Gastroesophageal sphincter (tissue), 3 donors: Measurements from ENCODE around the gene RXFP1.

Source experiments
- CTCF ChIP-seq, 4 experiments: fragments of 200-600 bp in 2 of 4; fragments of 450-650 bp in 2 of 4; sonication (generic) in 1 of 4; IDR thresholded peaks; one replicate each; pipeline ENCODE4 v1.5.1; 2017 to 2019; ENCODE audit warnings: antibody characterized with exemption in 4 of 4, mild to moderate bottlenecking in 2 of 4, moderate library complexity in 2 of 4
- POLR2A ChIP-seq, 2 donors: fragments of 450-650 bp; IDR thresholded peaks; one replicate each; pipeline ENCODE4 v1.6.1; 2017; ENCODE audit warnings: antibody characterized with exemption in 2 of 2, mild to moderate bottlenecking in 2 of 2, moderate library complexity in 1 of 2

- TF ChIP-seq CTCF (IDR thresholded peaks at IDR 0.05) = no peak
- no peak for TF ChIP-seq POLR2A (IDR thresholded peaks at IDR 0.05)
Measured at GRCh38 chr4:158588777-158589176, 67.1 kb downstream of the RXFP1 start.
